HEK293 (cell line): ENCODE measurements around the gene SMAD7.

ENCODE experiments used
- TCF7L2 ChIP-seq: IDR thresholded peaks from 2 replicates; pipeline ENCODE4 v1.6.1; 2011; ENCODE audit warnings: low read depth, mild to moderate bottlenecking, inconsistent platforms, low read length, moderate library complexity, borderline replicate concordance
- TRIM28 ChIP-seq: IDR thresholded peaks from 2 replicates; pipeline ENCODE4 v1.6.1; 2011; ENCODE audit warnings: low read length, control low read depth, borderline replicate concordance
- ZBTB48 ChIP-seq: fragments of 450-650 bp; formaldehyde crosslinking; IDR thresholded peaks from 2 replicates; pipeline ENCODE4 v1.5.1; 2016; ENCODE audit warnings: missing biosample characterization, missing genetic modification characterization
- ZNF174 ChIP-seq: fragments of 450-650 bp; formaldehyde crosslinking; IDR thresholded peaks from 2 replicates; pipeline ENCODE4 v1.5.0; 2017; ENCODE audit warnings: missing biosample characterization, mild to moderate bottlenecking, missing genetic modification characterization
- ZNF292 ChIP-seq: fragments of 450-650 bp; formaldehyde crosslinking; IDR thresholded peaks from 2 replicates; pipeline ENCODE4 v1.5.1; 2016; ENCODE audit warnings: low read depth, missing biosample characterization, missing genetic modification characterization, borderline replicate concordance
- ZNF561 ChIP-seq: fragments of 450-650 bp; IDR thresholded peaks from 2 replicates; pipeline ENCODE4 v1.5.1; 2018; ENCODE audit warnings: missing biosample characterization, missing genetic modification characterization, borderline replicate concordance
- ZNF623 ChIP-seq: fragments of 450-650 bp; formaldehyde crosslinking; IDR thresholded peaks from 2 replicates; pipeline ENCODE4 v1.5.1; 2016; ENCODE audit warnings: missing biosample characterization, missing genetic modification characterization
- TF ChIP-seq, protein P1 (sequence below): fragments of 450-650 bp; formaldehyde crosslinking; IDR thresholded peaks from 2 replicates; pipeline ENCODE4 v1.5.1; 2016; ENCODE audit warnings: missing biosample characterization, missing genetic modification characterization
- TF ChIP-seq, protein P2 (sequence below): sonication (generic); formaldehyde crosslinking; IDR thresholded peaks from 2 replicates; pipeline ENCODE4 v1.8.1; 2022; ENCODE audit warnings: mild to moderate bottlenecking, moderate library complexity, missing genetic modification reagents

GRCh38 chr18:48946329-48946835, 4.4 kb downstream of the SMAD7 start:
- TF ChIP-seq TRIM28 (no peak), ZNF174 (tag by site-specific recombination) (no peak), TCF7L2 (no peak), ZNF623 (tag by site-specific recombination) (no peak), ZNF292 (tag by site-specific recombination) (no peak), ZBTB48 (no peak), ZNF561 (tag by site-specific recombination) (peak; percentile 54; the same call in 1 of the 2 replicates)
- TF ChIP-seq, protein P1, sequence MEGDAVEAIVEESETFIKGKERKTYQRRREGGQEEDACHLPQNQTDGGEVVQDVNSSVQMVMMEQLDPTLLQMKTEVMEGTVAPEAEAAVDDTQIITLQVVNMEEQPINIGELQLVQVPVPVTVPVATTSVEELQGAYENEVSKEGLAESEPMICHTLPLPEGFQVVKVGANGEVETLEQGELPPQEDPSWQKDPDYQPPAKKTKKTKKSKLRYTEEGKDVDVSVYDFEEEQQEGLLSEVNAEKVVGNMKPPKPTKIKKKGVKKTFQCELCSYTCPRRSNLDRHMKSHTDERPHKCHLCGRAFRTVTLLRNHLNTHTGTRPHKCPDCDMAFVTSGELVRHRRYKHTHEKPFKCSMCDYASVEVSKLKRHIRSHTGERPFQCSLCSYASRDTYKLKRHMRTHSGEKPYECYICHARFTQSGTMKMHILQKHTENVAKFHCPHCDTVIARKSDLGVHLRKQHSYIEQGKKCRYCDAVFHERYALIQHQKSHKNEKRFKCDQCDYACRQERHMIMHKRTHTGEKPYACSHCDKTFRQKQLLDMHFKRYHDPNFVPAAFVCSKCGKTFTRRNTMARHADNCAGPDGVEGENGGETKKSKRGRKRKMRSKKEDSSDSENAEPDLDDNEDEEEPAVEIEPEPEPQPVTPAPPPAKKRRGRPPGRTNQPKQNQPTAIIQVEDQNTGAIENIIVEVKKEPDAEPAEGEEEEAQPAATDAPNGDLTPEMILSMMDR, result no peak
- TF ChIP-seq, protein P2, sequence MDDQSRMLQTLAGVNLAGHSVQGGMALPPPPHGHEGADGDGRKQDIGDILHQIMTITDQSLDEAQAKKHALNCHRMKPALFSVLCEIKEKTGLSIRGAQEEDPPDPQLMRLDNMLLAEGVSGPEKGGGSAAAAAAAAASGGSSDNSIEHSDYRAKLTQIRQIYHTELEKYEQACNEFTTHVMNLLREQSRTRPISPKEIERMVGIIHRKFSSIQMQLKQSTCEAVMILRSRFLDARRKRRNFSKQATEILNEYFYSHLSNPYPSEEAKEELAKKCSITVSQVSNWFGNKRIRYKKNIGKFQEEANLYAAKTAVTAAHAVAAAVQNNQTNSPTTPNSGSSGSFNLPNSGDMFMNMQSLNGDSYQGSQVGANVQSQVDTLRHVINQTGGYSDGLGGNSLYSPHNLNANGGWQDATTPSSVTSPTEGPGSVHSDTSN (CRISPR knock-in tag), result no peak
